Fibroblast of the aortic adventitia (primary cell): ENCODE measurements around the gene MAP1A. TPM values are rescaled to one million over a fixed set of nuclear protein-coding genes. Genes with fewer than 3 reads are reported as not detected.

Source experiments
- DNase-seq: peaks from one replicate; pipeline ENCODE4 v3.0.0-alpha.2; 2010; ENCODE audit warnings: low read depth
- H3K4me3 ChIP-seq: 2 replicates; pipeline ENCODE4 v1.5.1; 2011; ENCODE audit warnings: low read depth, mild to moderate bottlenecking, control low read depth, low read length, moderate library complexity
- total RNA-seq: library from RNA; depleted of rRNA; stranded (reverse); fragments of >200 nt; gene quantifications from 2 replicates; pipeline ENCODE4 v1.2.3, GENCODE V29; 2012; ENCODE audit warnings: low replicate concordance
- TF ChIP-seq, protein P1 (sequence below): IDR thresholded peaks from 2 replicates; pipeline ENCODE4 v1.5.1; 2011; ENCODE audit warnings: mild to moderate bottlenecking, low read length, control low read depth, inconsistent platforms; ENCODE audit not compliant: insufficient read depth

The MAP1A gene
- total RNA-seq = 43.9 and 108 TPM in 2 replicates

DNA sequence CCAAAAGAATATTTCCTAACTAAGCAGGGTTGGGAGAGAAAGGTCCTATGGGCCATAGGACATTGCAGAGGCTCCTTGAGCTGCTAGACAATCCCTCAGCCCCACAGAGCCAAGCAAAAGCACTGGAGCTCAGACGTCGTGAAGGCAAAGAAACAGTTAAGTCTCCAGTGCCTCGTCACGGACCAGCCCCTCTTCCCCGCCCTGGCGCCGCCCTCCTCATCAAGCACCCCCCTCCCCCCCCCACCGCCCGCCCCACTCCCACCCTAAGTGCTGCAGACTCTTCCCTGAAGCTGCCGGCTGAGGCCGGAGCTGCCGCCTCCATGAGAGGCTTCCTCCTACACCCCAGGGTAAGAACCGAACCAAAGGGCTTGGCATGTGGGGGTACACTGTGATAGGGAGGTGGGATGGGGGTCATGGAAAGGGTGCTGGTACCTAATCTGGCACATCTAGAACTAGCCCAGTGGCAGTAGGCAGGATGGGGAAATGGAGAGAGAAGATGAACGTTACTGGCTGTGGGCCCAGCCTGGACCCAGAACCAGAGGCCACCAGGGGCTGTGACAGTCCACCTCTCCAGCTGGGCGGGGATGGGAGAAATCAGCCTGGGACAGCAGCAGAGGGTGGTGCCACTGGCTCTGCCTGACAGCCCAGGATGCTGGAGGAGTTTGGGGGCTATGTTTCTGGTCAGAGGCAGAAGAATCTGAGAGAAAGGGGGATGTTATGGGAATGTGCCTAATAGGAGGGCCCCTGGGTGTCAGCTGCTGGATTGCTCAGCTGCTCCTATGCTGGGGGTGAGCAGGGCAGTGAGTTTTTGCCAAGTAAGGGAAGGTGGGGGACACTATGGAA, at the start of gene MAP1A:
TSS of gene MAP1A (plus strand) at position 255 of the 843 bp plus-strand sequence. CDS start 3,866 bp downstream, outside the sequence.
- TF ChIP-seq, protein P1, sequence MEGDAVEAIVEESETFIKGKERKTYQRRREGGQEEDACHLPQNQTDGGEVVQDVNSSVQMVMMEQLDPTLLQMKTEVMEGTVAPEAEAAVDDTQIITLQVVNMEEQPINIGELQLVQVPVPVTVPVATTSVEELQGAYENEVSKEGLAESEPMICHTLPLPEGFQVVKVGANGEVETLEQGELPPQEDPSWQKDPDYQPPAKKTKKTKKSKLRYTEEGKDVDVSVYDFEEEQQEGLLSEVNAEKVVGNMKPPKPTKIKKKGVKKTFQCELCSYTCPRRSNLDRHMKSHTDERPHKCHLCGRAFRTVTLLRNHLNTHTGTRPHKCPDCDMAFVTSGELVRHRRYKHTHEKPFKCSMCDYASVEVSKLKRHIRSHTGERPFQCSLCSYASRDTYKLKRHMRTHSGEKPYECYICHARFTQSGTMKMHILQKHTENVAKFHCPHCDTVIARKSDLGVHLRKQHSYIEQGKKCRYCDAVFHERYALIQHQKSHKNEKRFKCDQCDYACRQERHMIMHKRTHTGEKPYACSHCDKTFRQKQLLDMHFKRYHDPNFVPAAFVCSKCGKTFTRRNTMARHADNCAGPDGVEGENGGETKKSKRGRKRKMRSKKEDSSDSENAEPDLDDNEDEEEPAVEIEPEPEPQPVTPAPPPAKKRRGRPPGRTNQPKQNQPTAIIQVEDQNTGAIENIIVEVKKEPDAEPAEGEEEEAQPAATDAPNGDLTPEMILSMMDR = no peak
- peak within 1 kb of the TSS; percentile 73 for H3K4me3 ChIP-seq
- DNase-seq = peak; percentile 70

DNA sequence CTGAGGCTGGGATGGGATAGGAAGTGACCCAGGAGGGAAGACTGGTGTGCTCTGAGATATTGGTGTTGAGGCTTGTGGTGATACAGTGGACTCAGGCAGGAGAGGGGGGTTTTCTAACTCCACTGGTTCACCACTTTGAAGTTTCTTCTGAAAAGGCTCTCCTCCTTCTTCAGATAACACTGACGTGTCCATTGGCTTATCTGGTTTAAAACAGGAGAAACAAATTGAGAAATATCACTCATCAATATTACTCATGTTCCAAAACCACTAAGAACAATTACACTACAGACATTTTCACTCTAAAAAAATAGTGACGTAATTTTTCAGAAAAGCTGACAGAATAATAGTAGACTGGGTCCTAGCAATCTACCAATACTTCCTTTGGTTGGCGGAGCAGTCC, 47.5 kb upstream of the MAP1A start:
- TF ChIP-seq, protein P1 = no peak
- H3K4me3 ChIP-seq = no peak overlapping the region
- peak; percentile 79 for DNase-seq

DNA sequence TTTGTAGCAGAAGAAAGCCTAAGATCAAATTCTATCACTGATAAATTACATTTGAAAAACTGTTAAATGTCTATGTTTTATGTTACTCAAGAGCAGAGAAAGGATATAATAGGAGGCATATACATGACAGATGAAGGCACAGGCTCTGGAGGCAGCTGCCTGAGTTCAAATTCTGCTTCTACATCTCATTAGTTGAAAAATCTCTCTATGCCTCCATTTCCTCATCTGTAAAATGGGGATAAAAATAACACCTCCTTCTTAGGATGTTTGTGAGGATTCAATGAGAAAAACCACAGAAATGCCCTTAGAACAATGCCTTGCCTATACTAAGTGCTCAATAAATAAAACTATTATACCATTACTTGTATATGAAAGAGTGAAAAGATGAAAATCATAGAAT, 45.4 kb upstream of the MAP1A start:
- TF ChIP-seq, protein P1 = no peak
- no peak overlapping the region for H3K4me3 ChIP-seq
- no peak for DNase-seq

DNA sequence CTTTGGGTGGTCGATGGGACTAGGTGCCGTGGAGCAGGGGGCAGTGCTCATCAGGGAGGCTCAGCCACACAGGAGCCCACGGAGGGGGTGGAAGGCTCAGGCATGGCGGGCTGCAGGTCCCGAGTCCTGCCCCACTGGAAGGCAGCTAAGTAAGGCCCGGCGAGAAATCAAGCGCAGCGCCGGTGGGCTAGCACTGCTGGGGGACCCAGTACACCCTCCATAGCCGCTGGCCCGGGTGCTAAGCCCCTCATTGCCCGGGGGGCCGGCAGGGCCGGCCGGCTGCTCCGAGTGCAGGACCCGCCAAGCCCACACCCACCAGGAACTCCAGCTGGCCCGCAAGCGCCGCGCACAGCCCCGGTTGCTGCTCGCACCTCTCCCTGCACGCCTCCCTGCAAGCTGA, 43.5 kb upstream of the MAP1A start:
- TF ChIP-seq, protein P1 = no peak
- no peak for DNase-seq
- no peak overlapping the region for H3K4me3 ChIP-seq

DNA sequence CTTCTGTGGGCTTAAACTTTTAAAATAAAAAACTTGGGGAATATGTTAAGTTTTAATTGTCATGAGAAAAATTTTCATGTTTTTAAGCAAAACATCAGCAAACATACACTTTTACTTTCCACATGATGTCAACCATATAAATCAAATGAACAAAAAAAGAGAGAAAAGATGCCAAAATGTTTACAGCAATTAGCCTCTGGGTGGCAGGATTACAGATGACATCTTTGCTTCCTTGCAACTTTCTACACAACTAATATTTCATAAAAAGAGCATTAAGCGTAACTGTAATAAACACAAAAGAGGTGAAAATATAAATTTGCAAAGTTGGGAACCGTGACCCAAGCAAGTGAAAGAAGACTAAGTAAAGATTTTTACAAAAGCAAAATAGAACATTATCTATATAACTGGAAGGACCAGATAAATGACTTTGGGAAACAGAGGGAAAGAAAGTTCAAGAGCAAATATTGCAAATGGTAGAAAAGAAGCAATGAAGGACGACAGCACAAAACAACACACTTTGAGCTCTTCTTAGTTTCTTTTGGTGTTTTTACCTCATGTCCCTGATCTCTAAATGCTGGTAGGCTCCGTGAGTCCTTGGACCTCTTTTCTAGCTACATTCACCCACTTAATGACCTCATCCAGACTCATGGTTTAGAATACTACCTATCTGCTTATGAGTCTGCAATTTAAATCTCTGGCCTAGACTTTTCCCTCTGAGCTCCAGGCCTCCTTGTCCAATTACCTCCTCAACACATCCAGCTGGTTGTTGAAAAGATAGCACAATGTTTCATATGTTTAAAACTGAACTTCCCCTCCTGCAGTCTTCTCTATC, 33.9 kb upstream of the MAP1A start:
- TF ChIP-seq, protein P1 = peak; percentile 38
- peak; percentile 61 for DNase-seq

DNA sequence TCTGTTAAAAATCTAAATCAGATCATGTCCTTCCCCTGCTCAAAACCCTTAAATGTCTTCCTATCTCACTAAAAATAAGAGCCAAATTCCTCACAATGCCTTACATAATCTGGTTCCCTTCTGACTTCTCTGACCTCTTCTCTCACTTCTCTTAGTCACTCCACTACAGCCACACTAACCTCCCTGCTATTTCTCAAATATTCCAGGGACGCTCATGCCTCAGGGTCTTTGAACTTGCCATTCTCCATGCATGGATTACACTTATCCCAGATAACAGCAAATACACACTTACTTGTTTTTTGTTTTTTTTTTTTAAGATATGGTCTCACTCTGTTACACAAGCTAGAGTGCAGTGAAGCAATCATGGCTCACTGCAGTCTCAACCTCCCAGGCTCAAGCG, 33.0 kb upstream of the MAP1A start:
- peak; percentile 40 for DNase-seq
- H3K4me3 ChIP-seq = no peak overlapping the region
- TF ChIP-seq, protein P1 = no peak

More for the DNA sequence above, 33.9 kb upstream of the MAP1A start:
- no peak overlapping the region for H3K4me3 ChIP-seq
